BJ (cell line): ENCODE results near the gene PTGIS. TPM values are rescaled to one million over a fixed set of nuclear protein-coding genes. Genes with fewer than 3 reads are reported as not detected.

Experiments used
- CTCF ChIA-PET: fragments of 350-600 bp; formaldehyde crosslinking; extraction: SDS; loops from one replicate; lab custom pipeline; 2021; ENCODE audit warnings: antibody characterized with exemption, inconsistent platforms; lab: Yijun Ruan, JAX
- POLR2A ChIA-PET: fragments of 300-600 bp; sonication (Branson Sonifier 250); formaldehyde crosslinking; extraction: SDS; loops from one replicate; lab custom pipeline; 2021; ENCODE audit warnings: antibody characterized with exemption; lab: Charles Lee
- DNase-seq: peaks from one replicate; pipeline ENCODE4 v3.0.0-alpha.2; 2011; ENCODE audit warnings: low read depth
- H3K27me3 ChIP-seq: 2 replicates; pipeline ENCODE4 v1.6.0; 2011; ENCODE audit warnings: low read length; ENCODE audit not compliant: control insufficient read depth, insufficient read depth
- H3K36me3 ChIP-seq: 2 replicates; pipeline ENCODE4 v1.5.1; 2011; ENCODE audit warnings: low read length; ENCODE audit not compliant: control insufficient read depth, insufficient read depth
- H3K4me3 ChIP-seq: 2 replicates; pipeline ENCODE4 v1.5.1; 2011; ENCODE audit warnings: low read depth, mild to moderate bottlenecking, control low read depth, low read length
- CTCF ChIP-seq: IDR thresholded peaks from 2 replicates; pipeline ENCODE4 v1.5.1; 2011; ENCODE audit warnings: low read depth, mild to moderate bottlenecking, control low read depth, inconsistent platforms, low read length, moderate library complexity; ENCODE audit not compliant: insufficient read depth
- polyA plus RNA-seq: library from polyadenylated mRNA; depleted of rRNA; stranded (reverse); fragments of >200 nt; gene quantifications from 2 replicates; pipeline ENCODE4 v1.2.3, GENCODE V29; 2011

PTGIS gene
- polyA plus RNA-seq, 1 experiment: 39.0 TPM

- POLR2A ChIA-PET: no interaction called here
- DNase-seq: no peak
- no peak for TF ChIP-seq CTCF
- Histone ChIP-seq H3K27me3 (no peaks in the 10 kb centered on the region), H3K4me3 (no peak overlapping the region), H3K36me3 (peaks cover 4% of the 10 kb centered on the region)
- CTCF ChIA-PET: interaction anchor here (1.3 to 12.8 kb wide), 10 partner anchors 15 to 349 kb away, joined by 4 to 485 read pairs (median 26); no protein-coding TSS in a partner anchor
These were observed 27.7 kb downstream of the PTGIS start for GRCh38 chr20:49540232-49540620.

GRCh38 chr20:49539481-49540231, 28.3 kb downstream of the PTGIS start:
- no peaks in the 10 kb centered on the region for H3K27me3 ChIP-seq
- no peak for DNase-seq
- H3K4me3 ChIP-seq: no peak overlapping the region
- no peak for TF ChIP-seq CTCF
- peaks cover 4% of the 10 kb centered on the region for H3K36me3 ChIP-seq
- POLR2A ChIA-PET: no interaction called here
- CTCF ChIA-PET: interaction anchor here (0.6 to 12.8 kb wide), 13 partner anchors 15 to 349 kb away, joined by 3 to 485 read pairs (median 7); no protein-coding TSS in a partner anchor

- H3K4me3 ChIP-seq: no peak overlapping the region
- H3K36me3 ChIP-seq: peaks cover 4% of the 10 kb centered on the region
- no peaks in the 10 kb centered on the region for H3K27me3 ChIP-seq
- no peak for TF ChIP-seq CTCF
- DNase-seq: no peak
- POLR2A ChIA-PET: no interaction called here
- CTCF ChIA-PET: interaction anchor here (0.5 to 12.8 kb wide), 10 partner anchors 16 to 350 kb away, joined by 3 to 485 read pairs (median 4); no protein-coding TSS in a partner anchor
These were observed 29.0 kb downstream of the PTGIS start for GRCh38 chr20:49538950-49539349.

- POLR2A ChIA-PET: no interaction called here
- CTCF ChIA-PET: interaction anchor here (0.6 to 3.1 kb wide), 21 partner anchors 8 to 200 kb away, joined by 3 to 70 read pairs (median 5); no protein-coding TSS in a partner anchor
- no peak for DNase-seq
- Histone ChIP-seq H3K27me3 (no peaks in the 10 kb centered on the region), H3K36me3 (no peaks in the 10 kb centered on the region; the same call in 1 of the 2 replicates), H3K4me3 (no peak overlapping the region)
- TF ChIP-seq CTCF: peak; percentile 79
These were observed 33.7 kb downstream of the PTGIS start for GRCh38 chr20:49534255-49534712.

- no peak for DNase-seq
- POLR2A ChIA-PET: no interaction called here
- no peaks in the 10 kb centered on the region for H3K36me3 ChIP-seq
- CTCF ChIA-PET: interaction anchor here (1.1 to 3.1 kb wide), 3 partner anchors 15 to 199 kb away, joined by 3 to 70 read pairs (median 13); no protein-coding TSS in a partner anchor
- H3K27me3 ChIP-seq: no peaks in the 10 kb centered on the region
- no peak for TF ChIP-seq CTCF
- H3K4me3 ChIP-seq: no peak overlapping the region
These were observed 35.5 kb downstream of the PTGIS start for GRCh38 chr20:49532285-49532946.
